ENCODE data around the gene GOLGA1. TPM values are rescaled to one million over a fixed set of nuclear protein-coding genes. Genes with fewer than 3 reads are reported as not detected.

Gene GOLGA1
- total and polyA plus RNA-seq, 10 of the 15 experiments (the other 5 are each of a cell fraction or from before 2014, with no cell fraction given) = 2.9 to 14.1 (median 8.1) TPM

- intact Hi-C loops (cut with micrococcal nuclease; ENCODE audit: unreplicated experiment) = no loop called here
- TF ChIP-seq MEF2A (IDR thresholded peaks at IDR 0.05; ENCODE audit: insufficient read depth, low read depth, low read length) (no peak), GABPA (IDR thresholded peaks at IDR 0.05; ENCODE audit: low read depth) (no peak), SMC3 (IDR thresholded peaks at IDR 0.05; ENCODE audit: borderline replicate concordance, low read length) (no peak), ZBTB33 (IDR thresholded peaks at IDR 0.05) (no peak), SUZ12 (IDR thresholded peaks at IDR 0.05; ENCODE audit: unreplicated experiment) (no peak), YBX1 (IDR thresholded peaks at IDR 0.05) (no peak), RUNX3 (IDR thresholded peaks at IDR 0.05; ENCODE audit: low read length) (no peak), SIX5 (IDR thresholded peaks at IDR 0.05; ENCODE audit: low read depth, low read length, severe bottlenecking) (no peak), FOXK2 (IDR thresholded peaks at IDR 0.05) (no peak), IRF3 (IDR thresholded peaks at IDR 0.05) (no peak), TAF1 (IDR thresholded peaks at IDR 0.05; ENCODE audit: borderline replicate concordance, low read depth, low read length) (no peak)
These were observed 99.6 kb downstream of the GOLGA1 start for GRCh38 chr9:124841075-124841821.

More at GRCh38 chr9:124841075-124841821, 99.6 kb downstream of the GOLGA1 start:
- no peak overlapping the region for H3K4me2 ChIP-seq (ENCODE audit: control insufficient read depth, insufficient read depth)
- no peak overlapping the region for H3K27ac ChIP-seq (ENCODE audit: control insufficient read depth, insufficient read depth)
- H3K4me3 ChIP-seq = no peak overlapping the region
- ChIA-PET POLR2A (interaction anchor here (0.6 to 0.7 kb wide), 2 partner anchors 59 to 262 kb away, joined by 3 read pairs; no protein-coding TSS in a partner anchor), RAD21 (ENCODE audit: unreplicated experiment) (interaction anchor here (0.5 to 1.5 kb wide), 3 partner anchors 9 to 535 kb away, joined by 3 read pairs; no protein-coding TSS in a partner anchor), SMC1A (ENCODE audit: uncharacterized antibody, unreplicated experiment) (interaction anchor here (1.2 kb wide), 1 partner anchor 12 kb away, joined by 5 read pairs; the partner anchor contains the start of gene WDR38), CTCF (interaction anchor here (1.1 to 26.5 kb wide), 11 partner anchors 7 to 224 kb away, joined by 3 to 575 read pairs (median 4); partner anchors contain the start of genes NR6A1, OLFML2A and WDR38)
- H3K9ac ChIP-seq (ENCODE audit: control insufficient read depth, insufficient read depth, low read length) = no peak overlapping the region
- H3K4me1 ChIP-seq (ENCODE audit: control insufficient read depth, insufficient read depth, low read length) = no peaks in the 10 kb centered on the region
- DNase-seq (ENCODE audit: low read depth, low spot score) (no peak), FAIRE-seq (no peak), ATAC-seq (no peak)
- 76% methylated on average over 9 of the region's 14 CpGs for WGBS (ENCODE audit: insufficient coverage, insufficient replicate concordance, low lambda C conversion rate, missing lambda C conversion rate)
- no peaks in the 10 kb centered on the region for H4K20me1 ChIP-seq (ENCODE audit: control insufficient read depth, insufficient read depth)
- in situ Hi-C loops (cut with MboI) = no loop called here
- no peak overlapping the region for H2AFZ ChIP-seq (ENCODE audit: control insufficient read depth, low read depth, low read length)
- H3K36me3 ChIP-seq (ENCODE audit: control insufficient read depth in 2 of 2, insufficient read depth in 2 of 2, low read length in 1 of 2) = no peaks in the 10 kb centered on the region
- no TSS peak for BruUV-seq (replicated peaks)
- no peaks in the 10 kb centered on the region for H3K79me2 ChIP-seq (ENCODE audit: control insufficient read depth, insufficient read depth, low read length)
- no peaks in the 10 kb centered on the region for H3K27me3 ChIP-seq (replicated peaks in 1 of 2; ENCODE audit: control insufficient read depth in 2 of 2, insufficient read depth in 2 of 2, low read length in 1 of 2)
- no peaks in the 10 kb centered on the region for H3K9me3 ChIP-seq (replicated peaks; ENCODE audit: control insufficient read depth, insufficient read depth, low read length)
